Breast epithelium (tissue), 3 donors: Measurements from ENCODE around the gene CARS1.

Experiments used
- CTCF ChIP-seq, 3 donors: fragments of 450-650 bp; IDR thresholded peaks; one replicate each; pipeline ENCODE4 v1.5.1; 2016 to 2017; ENCODE audit warnings: antibody characterized with exemption in 3 of 3, mild to moderate bottlenecking in 3 of 3, moderate library complexity in 3 of 3
- POLR2A ChIP-seq: fragments of 450-650 bp; IDR thresholded peaks from one replicate; pipeline ENCODE4 v1.6.1; 2016; ENCODE audit warnings: antibody characterized with exemption, mild to moderate bottlenecking, moderate library complexity

- TF ChIP-seq CTCF (IDR thresholded peaks at IDR 0.05) (peak; percentile 41 to 71 (median 52)), POLR2A (no peak)
Measured at GRCh38 chr11:3021125-3021524, 36.1 kb downstream of the CARS1 start.
